ENCODE results near the gene MYOD1. TPM values are rescaled to one million over a fixed set of nuclear protein-coding genes. Genes with fewer than 3 reads are reported as not detected.

MYOD1 gene
- not detected for total RNA-seq
- long read RNA-seq = 0 reads

DNA sequence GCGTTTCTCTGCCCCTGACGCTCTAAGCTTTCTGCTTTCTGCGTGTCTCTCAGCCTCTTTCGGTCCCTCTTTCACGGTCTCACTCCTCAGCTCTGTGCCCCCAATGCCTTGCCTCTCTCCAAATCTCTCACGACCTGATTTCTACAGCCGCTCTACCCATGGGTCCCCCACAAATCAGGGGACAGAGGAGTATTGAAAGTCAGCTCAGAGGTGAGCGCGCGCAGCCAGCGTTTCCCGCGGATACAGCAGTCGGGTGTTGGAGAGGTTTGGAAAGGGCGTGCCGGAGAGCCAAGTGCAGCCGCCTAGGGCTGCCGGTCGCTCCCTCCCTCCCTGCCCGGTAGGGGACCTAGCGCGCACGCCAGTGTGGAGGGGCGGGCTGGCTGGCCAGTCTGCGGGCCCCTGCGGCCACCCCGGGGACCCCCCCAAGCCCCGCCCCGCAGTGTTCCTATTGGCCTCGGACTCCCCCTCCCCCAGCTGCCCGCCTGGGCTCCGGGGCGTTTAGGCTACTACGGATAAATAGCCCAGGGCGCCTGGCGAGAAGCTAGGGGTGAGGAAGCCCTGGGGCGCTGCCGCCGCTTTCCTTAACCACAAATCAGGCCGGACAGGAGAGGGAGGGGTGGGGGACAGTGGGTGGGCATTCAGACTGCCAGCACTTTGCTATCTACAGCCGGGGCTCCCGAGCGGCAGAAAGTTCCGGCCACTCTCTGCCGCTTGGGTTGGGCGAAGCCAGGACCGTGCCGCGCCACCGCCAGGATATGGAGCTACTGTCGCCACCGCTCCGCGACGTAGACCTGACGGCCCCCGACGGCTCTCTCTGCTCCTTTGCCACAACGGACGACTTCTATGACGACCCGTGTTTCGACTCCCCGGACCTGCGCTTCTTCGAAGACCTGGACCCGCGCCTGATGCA is at the start of gene MYOD1:
TSS of gene MYOD1 (plus strand) at position 544 of the 910 bp plus-strand sequence. CDS start at position 756, 212 bp downstream.
- DNase-seq (ENCODE audit: low spot score) = peak; percentile 83

DNA sequence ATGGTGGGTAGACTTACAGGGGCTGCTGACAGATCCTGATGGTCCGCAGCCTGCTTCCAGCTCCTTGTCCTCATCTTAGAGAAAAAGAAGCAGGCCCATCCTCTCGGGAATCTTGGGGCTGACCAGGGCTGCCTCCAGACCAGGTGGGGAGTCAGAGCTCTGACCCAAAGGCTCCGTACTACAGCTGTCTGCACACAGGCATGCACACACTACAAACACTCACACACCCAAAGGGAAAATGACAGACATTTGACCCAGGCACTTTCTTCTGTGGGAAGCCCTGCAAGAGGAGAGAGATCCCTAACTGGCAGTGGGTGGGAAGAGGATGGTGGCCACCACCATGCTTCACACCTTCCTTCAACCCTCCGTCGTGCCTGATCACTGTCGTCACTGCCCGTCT is 46.9 kb upstream of the MYOD1 start:
- no peak for DNase-seq (ENCODE audit: low spot score)

DNA sequence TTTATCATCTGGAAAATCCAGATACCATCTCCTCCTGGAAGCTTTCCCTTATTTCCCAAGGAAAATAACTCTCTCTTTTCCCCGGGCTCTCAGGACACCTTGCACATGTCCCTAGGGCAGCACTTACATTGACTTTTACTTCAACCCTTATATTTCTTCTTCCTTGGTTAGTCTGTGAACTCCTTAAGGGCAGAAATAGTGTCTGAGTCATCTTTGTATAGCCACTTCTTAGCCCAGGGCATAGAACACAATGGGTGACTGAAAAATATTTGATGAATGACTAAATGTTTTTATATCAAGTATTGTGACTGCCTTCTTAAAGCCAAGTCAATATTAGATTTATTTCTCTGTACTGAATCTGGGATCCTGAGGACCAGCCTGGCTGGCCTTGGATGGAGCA is 45.4 kb upstream of the MYOD1 start:
- DNase-seq (ENCODE audit: low spot score) = no peak

DNA sequence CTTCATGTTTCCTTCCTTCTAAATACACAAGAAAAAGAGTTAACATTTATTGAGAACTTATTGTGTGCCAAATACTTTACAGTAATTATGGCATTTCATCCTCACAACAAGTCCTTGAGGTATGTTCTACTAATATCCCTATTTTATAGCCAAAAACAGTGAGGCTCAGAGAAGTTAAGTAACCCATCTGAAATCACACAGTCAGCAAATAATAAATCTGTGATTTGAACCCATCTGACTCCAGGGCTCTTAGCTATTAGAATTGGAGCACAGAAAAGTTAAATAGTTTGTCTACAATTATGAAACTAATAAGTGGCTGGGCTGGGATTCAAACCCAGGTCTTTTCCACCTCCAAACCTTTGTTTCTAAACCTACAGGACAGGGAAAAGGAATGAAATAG is 36.5 kb upstream of the MYOD1 start:
- no peak for DNase-seq (ENCODE audit: low spot score)

DNA sequence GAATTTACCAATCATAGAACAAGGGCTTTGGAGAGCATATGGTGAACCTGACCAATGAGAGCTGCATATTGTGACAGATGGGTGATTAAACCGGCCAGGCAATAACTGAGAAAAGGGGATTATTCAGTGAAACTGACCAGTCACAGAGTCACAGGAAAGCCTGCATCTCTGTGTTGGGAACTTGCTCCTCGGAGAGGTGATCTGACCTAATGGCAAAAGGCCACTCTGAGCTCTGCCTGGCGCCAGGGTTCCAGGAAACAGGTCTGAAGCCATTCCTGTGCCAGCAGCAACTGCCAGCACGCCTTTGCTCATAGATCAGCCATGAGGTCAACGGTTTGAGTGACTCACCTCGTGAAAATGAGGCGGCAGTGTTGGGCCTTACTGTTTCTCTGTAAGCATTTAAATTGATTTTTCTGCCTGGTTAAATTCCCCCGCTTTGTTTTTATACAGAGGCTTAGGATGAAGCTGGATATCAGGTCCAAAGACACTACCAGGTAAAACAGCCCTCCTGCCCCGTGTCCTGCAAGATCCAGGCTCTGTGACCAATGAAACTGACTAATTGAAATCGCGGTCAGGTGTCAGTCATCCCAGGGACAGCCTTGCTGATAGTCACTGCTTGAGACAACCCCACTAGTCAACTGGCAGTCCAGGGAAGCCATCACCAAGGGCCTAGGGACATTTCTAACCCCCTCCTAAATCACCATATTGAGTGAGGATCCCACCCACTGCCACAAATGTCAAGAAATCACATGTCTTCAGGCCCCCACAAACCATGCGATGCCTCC is 35.8 kb upstream of the MYOD1 start:
- no peak for DNase-seq (ENCODE audit: low spot score)

DNA sequence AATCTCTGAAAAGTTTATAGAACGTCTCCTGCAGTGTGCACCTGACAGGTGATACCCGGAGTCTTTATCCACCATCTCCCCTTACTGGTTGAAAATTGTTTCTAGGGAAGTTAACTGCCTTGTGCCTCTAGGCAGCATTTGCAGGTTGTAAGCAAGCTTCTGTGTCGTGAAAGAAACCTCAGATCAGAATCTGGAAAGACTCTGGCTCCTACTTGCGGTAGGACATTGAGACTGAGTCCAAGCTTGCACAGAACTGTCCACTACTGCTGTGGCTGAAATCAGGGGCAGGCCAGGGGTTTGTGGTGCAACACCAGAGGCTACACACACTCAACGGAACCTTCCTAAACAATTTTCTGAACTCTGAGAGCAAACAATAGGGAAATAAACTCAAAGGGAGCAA is 34.8 kb upstream of the MYOD1 start:
- no peak for DNase-seq (ENCODE audit: low spot score)

DNA sequence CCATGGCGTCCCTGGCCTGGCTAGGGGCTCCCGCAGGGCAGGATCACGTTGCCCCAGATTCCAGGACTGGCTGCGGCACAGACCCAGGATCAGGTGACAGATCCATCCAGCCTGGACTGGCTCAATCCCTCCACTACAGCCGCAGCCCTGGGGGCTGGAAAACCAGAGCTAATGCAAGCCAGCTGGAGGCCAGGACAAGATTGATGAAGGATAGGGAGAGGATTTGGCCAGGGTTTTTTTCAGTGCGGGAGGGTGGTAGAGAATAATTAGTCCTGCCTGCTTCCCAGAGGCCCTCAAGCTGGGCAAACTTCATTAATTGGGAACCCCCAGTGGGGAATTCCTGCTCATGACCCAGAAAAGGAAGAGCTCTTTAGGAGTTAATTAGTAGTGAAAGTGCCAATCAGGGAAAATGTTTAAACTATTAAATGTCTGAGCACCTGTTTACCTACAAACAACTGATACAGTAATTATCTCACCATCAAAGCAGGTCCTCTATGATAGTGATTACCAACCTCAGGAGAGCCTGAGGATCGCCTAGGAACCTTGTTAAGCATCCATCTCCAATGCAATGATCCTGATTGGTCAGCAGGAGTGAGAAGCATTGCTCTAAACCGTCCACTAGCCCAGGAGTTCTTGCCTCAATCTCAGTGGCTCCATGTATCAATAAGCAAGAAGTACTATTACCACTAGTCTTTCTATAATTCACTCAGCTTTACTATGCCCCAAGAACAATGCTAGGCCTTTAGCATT is 33.0 kb upstream of the MYOD1 start:
- no peak for DNase-seq (ENCODE audit: low spot score)

DNA sequence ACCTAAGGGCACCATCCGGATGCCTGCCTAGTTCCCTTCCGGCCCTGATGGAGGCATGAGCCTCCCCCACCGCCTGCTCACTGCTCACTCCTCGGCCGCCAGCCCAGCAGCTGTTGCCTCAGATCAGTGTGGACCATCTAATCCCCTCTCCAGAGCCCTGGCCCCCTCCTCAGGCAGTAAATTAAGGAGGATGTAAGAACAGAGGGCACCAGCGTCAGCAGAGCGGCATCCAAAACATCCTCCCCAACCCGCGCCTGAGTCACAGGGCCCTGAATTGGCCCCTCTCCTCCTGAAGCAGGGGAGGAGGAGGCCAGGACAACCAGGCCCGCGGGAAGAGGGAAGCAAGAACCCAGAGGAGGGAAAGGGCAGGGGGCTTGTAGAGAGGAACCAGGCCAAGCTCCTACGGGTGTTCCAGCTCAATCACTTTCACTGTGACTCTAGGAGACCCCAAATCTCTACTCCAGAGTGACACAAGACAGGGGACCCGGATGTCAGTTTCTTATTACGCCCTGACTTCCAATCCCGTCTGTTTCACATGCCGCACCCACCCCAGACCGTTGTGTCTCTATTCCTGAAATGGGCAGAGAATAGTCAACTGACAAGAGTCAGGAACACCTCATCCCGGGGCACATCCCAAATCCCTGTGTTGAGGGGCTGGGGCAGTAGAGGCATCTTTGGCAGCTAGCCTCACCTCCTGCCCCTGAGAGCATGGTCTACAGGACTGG is 31.3 kb upstream of the MYOD1 start:
- DNase-seq (ENCODE audit: low spot score) = no peak

DNA sequence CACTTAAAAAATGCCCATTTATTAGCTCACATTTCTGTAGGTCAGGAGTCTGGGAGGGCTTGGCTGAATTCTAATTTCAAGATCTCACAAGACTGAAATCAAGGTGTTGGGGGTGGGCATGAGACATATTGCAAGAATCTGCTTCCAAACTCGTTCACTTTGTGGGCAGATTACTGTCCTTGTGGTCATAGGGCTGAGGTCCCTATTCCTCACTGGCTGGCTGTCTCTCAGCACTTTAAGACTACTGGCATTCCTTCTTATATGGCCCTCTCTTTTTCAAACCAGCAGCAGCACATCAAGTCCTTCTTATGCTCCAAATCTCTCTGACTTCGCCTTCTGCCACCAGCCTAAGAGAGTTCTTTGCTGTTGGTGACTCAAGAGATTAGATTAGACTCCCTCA is 27.8 kb upstream of the MYOD1 start:
- DNase-seq (ENCODE audit: low spot score) = no peak

DNA sequence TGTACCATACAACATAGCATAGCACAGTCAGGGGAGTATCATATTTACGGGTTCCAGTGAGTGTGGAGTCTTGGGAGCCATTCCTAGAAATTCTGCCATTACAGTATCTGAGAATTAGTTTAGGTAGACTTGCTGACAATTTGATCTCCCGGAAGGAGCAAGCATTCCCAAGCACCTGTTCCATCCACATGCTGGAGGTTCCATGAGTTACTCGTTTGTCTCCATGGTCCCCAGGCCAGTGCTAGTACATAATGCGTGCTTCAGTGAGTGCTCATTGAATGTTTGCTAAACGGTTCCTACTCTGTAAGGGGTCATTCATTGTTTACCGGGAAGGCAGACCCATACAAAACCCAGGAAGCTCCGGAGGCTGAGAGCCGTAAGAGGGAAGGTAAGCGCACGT is 27.4 kb upstream of the MYOD1 start:
- DNase-seq (ENCODE audit: low spot score) = no peak

DNA sequence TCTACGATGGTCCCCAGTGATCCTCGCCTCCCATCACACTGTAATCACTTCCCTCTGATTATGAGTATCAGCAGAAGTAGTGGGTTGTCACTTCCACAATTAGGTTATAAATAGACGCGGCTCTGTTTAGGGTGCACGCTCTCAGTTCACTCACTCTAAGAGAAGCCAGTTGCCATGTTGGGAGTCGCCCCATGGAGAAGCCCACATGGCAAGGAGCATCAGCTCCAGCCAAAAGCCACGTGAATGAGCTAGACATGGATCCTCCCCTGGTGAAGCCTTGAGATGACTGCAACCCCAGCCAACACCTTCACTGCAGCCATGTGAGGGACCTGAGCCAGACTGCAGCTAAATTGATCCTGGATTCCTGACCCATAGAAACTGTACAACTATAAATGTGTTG is 26.4 kb upstream of the MYOD1 start:
- no peak for DNase-seq (ENCODE audit: low spot score)

DNA sequence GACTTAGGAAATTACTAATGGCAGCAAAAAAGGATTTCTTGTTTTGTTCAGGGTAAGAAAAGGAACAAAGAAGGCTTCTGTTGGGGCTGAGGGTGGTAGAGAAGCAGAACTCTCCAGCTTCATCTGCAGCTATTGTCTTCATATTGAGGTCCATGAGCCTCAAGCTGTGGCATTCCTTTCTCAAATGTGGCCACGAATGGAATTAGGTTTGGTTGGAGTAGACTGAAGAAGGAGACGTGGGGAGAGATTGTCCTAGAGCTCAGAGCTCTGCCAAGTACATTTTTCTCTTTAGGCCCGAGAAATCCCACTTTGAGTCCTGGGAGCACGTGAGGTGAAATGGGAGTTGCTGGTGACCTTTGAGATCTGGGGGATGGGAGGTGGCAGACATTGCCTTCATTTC is 25.8 kb upstream of the MYOD1 start:
- DNase-seq (ENCODE audit: low spot score) = no peak

DNA sequence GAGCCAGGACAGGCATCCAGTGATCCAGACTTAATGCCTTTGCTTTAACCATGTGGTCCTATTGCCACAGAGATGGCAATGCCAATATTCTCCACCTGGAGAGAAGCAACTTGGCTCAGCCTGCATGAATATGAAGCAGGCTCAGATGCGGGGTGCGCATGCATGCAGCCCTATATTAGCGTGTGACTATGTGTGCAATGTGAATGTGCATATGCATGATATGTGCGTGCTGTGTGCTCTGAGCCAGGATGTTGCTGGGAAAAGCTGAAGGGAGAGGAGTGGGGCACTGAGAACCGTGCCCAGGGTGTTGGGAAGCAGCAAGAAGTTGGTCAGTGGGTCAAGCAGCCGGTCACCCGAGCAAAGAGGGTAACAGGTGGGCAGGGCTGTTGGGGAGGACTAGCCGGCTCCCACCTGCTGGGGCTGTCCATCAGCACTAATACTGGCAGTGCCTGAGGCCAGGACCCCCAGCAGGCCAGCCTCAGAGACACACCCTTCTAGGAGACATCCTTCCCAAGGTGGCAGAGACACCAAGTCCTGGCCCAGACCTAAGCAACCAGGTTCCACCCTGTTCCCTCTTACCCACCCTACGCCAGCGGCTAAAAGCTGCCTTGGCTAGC is 24.8 kb upstream of the MYOD1 start:
- DNase-seq (ENCODE audit: low spot score) = no peak

DNA sequence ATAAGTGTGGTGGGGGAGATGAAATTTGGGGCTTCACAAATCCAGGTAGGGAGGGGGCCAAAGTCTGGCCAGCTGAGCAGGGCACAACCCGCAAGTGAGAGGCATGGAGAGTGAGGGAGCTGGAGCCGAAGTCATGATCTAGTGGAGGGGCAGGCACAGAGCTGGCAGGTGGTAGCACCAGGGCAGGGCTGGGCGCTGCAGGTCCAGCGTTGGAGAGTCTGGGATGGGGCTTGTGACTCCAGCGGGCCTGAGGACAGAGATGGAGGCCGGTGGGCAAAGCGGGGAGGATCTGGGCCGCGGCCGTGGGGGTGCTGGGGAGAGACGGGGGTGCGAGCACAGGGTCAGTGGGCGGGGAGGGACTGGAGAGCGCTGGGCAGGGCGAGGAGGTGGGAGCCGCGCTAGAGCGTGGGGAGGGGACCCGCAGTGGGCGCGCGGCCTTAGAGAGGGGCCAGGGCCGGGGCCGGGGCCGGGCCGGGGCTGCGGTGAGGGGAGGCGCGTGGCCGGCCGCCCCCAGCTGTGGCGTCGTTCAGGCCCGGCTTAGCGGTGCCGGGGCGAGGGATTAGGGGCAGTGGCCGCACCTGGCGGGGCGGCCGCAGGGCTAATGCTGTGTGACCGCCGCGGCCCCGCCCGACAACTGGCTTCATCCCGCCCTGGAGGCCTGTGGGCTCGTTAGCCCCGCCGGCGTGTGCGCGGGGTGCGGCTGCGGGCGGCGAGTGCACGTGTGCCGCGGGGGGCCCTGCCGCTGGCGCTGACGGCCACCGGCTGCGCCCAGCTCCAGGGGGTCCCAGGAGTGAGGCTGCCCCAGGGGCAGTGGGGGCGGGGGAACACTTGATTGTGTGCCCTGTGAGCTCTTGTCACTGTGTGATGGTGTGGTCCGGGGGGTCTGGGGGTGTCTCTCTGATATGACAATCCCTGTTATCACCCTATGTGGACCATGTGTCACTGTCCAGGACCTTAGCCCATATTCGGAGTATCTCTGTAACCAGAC is 23.6 kb upstream of the MYOD1 start:
- no peak for DNase-seq (ENCODE audit: low spot score)

DNA sequence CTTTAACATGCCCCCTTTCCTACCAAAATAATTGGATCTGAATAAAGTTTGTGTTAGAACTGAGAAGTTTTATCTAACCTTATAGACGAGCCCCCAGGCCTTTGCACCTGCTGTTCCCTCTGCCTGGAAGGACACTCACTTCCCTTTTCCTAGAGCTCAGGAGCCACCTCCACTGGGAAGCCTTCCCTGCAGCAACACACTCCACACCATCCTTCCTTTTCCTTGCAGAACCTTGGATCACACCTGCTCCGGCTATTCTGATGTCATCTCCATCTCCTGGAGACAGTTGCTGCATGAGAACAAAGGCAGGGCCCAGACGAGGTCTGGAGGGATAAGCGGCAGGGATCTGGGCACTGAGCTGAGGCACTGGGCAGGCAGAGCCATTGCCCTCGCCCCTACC is 22.6 kb upstream of the MYOD1 start:
- no peak for DNase-seq (ENCODE audit: low spot score)

DNA sequence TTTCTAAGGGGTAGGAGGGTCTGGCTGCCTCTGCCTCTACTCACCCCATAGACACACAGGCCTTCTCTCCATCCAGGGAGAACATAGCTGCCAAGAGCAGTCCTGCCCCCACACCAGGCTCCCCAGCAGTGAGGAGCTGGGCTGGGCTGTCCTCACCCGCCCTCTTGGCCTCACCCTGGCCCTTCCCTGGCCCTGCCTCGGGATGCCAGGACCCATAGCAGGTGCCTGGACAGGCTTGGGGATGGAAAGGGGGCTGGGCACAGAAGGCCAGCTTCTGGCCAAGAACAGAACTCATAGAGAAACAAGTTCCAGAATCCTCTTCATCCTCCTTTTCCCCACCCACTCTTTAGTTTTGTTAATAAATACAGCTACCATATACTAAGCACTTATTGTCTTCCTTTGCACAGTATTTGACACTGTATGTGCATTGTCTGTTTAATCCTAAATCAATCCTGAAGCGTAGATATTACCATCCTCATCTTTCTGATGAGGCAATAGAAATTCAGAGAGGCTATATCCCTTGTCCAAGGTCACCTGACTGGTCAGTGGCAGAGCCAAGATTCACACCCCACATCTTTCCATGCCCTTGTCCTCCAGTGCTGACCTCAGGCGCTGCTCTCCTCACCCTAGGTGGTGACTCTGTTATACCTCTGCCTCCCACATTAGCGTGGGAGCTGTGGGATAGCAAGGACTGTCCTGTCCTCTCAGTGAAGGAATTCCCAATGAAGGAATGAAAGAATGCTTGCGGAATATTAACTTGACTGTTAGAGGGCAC is 22.0 kb upstream of the MYOD1 start:
- DNase-seq (ENCODE audit: low spot score) = no peak

DNA sequence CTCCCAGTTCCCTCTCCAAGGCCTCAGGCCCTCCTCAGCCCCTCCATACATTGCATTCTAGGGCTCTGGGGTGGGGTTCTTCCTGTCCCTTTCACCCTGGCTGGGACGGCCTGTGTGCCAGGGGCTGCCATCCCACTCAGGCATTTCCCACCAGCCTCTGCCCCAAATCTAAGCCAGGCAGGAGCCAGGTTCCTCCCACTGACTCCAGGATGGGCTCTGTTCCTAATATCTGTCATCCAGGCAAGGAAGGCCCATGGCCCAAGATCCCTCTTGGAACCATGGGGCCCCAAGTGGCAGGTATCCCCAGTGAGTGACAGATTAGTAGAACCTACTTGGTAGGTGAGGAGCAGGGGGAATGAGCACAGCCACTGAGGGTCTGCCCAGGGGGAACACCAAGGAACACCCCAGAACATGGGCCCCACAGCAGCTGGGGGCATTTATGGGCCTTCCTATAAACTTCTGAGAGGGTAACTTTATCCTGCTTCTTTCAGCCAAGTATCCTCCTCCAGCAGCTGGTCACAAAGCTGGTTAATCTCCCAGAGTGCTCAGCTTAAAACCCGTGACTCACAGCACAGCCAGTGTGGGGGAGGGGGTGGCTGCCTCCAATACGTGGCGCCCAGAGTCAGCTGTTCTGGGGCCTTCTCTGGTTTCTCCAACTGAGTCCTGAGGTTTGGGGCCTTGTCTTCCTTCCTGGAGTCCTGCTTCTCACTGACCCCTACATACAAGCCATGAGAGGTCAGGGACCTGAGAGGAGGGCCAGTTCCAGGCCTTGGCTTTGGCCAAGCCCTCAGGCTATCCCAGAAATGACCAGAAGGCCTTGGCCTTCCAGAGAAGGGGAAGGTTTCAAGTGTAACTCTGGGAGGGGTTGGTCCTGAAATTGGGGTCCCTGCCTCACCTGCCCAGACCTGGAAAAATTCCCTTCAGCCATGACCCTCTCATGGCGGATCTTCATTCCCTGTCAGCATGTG is 19.9 kb upstream of the MYOD1 start:
- DNase-seq (ENCODE audit: low spot score) = no peak

Measured in mesenteric fat pad (tissue), 1 donor.